ENCODE data around the gene OR11A1. TPM values are rescaled to one million over a fixed set of nuclear protein-coding genes. Genes with fewer than 3 reads are reported as not detected.

Gene OR11A1
- total RNA-seq, 1 experiment from 2014 or later = not detected

GRCh38 chr6:29499704-29500103 lies 42.8 kb upstream of the OR11A1 start:
- Histone ChIP-seq H3K23ac (ENCODE audit: insufficient read length, low read depth, low read length) (no peak overlapping the region), H3K4me2 (ENCODE audit: insufficient read depth, insufficient read length, low read length) (no peak overlapping the region), H4K20me1 (ENCODE audit: control insufficient read depth, insufficient read depth, insufficient read length) (no peaks in the 10 kb centered on the region), H2AFZ (ENCODE audit: low read length) (no peak overlapping the region), H2AK5ac (ENCODE audit: insufficient read length, low read length) (no peak overlapping the region), H3T11ph (ENCODE audit: low read length) (no peak overlapping the region), H4K5ac (ENCODE audit: insufficient read length, low read depth, low read length) (no peak overlapping the region), H3K23me2 (ENCODE audit: insufficient read length, low read depth, low read length, poor library complexity, severe bottlenecking) (no peaks in the 10 kb centered on the region), H3K79me1 (ENCODE audit: insufficient read depth, low read depth, low read length, poor library complexity, severe bottlenecking) (no peaks in the 10 kb centered on the region), H2BK5ac (ENCODE audit: insufficient read length, low read length) (no peak overlapping the region), H3K14ac (ENCODE audit: insufficient read depth, low read length) (no peak overlapping the region), H2BK120ac (ENCODE audit: low read depth, low read length, poor library complexity, severe bottlenecking) (no peak overlapping the region), H2BK15ac (ENCODE audit: low read depth, low read length) (no peak overlapping the region), H3K9me3 (ENCODE audit: control insufficient read depth, low read depth, low read length) (no peaks in the 10 kb centered on the region), H3K27ac (ENCODE audit: insufficient read length, low read depth, low read length) (no peak overlapping the region), H4K8ac (replicated peaks; ENCODE audit: insufficient read length, low read depth, low read length) (no peak overlapping the region), H3K27me3 (ENCODE audit: insufficient read depth, low read length) (no peaks in the 10 kb centered on the region), H4K91ac (ENCODE audit: insufficient read length, low read depth, low read length) (no peak overlapping the region), H3K4ac (ENCODE audit: low read depth, low read length) (no peak overlapping the region), H3K4me1 (ENCODE audit: insufficient read depth, low read length) (no peaks in the 10 kb centered on the region), H3K56ac (ENCODE audit: insufficient read length, low read depth, low read length) (no peak overlapping the region), H2BK12ac (ENCODE audit: insufficient read length, low read depth, low read length) (no peak overlapping the region), H3K79me2 (ENCODE audit: insufficient read depth, low read length) (no peaks in the 10 kb centered on the region), H3K18ac (ENCODE audit: insufficient read length, low read depth, low read length) (no peak overlapping the region), H3K9ac (ENCODE audit: extremely low read depth, insufficient read length, low read length) (no peak overlapping the region), H2BK20ac (ENCODE audit: low read depth, low read length, poor library complexity, severe bottlenecking) (no peak overlapping the region)
- no CpG with 5 or more reads among the region's 5 CpGs for WGBS (ENCODE audit: extremely low coverage, insufficient read length, low lambda C conversion rate)
- Mint-ChIP-seq H3K9me3 (no peaks in the 10 kb centered on the region), H3K27ac (no peak overlapping the region), H3K4me3 (no peak overlapping the region), H3K36me3 (ENCODE audit: insufficient read depth in 1 of 3, low read depth in 3 of 3) (no peaks in the 10 kb centered on the region), H3K4me1 (no peaks in the 10 kb centered on the region), H3K27me3 (ENCODE audit: low read depth) (peaks cover 3% of the 10 kb centered on the region; the same call in 1 of the 2 replicates)
- no peak for TF ChIP-seq CTCF (conservative IDR thresholded peaks at IDR 0.05)
- no peak for DNase-seq
